DND-41 (cell line): ENCODE results near the gene CARMIL1.
A peak's percentile ranks its signal among the peaks of the same experiment; 100 is the strongest.
"Not testable (repeated sequence)": the region's sequence is repeated elsewhere in the genome, so short reads cannot be mapped to it uniquely, and the experiment has no call there.

ENCODE experiments used
- ATAC-seq: fragments of 200-7000 bp; cut with Tn5 transposase; 3 replicates; pipeline ENCODE4 v1.9.1; 2021; ENCODE audit warnings: low read depth; ENCODE audit not compliant: insufficient read depth
- DNase-seq: peaks from one replicate; pipeline ENCODE4 v3.0.0-alpha.2; 2020
- H2AFZ ChIP-seq: 2 replicates; pipeline ENCODE4 v1.6.0; 2012; ENCODE audit warnings: low read depth, low read length
- H3K27ac ChIP-seq: 2 replicates; pipeline ENCODE4 v1.5.1; 2012; ENCODE audit warnings: low read length, inconsistent platforms
- H3K27me3 ChIP-seq: fragments of 200-600 bp; sonication (generic); 2 replicates; pipeline ENCODE4 v1.6.0; 2012; ENCODE audit warnings: low read length, mild to moderate bottlenecking, inconsistent platforms; ENCODE audit not compliant: insufficient read depth, poor library complexity
- H3K36me3 ChIP-seq: 2 replicates; pipeline ENCODE4 v1.5.1; 2012; ENCODE audit warnings: low read length, inconsistent platforms; ENCODE audit not compliant: insufficient read depth
- H3K4me1 ChIP-seq: 2 replicates; pipeline ENCODE4 v1.5.1; 2012; ENCODE audit warnings: mild to moderate bottlenecking, low read length; ENCODE audit not compliant: insufficient read depth
- H3K4me2 ChIP-seq: 2 replicates; pipeline ENCODE4 v1.6.0; 2012; ENCODE audit warnings: mild to moderate bottlenecking, moderate library complexity, low read length, inconsistent platforms; ENCODE audit not compliant: insufficient read depth
- H3K4me3 ChIP-seq, 2 experiments: fragments of 200-600 bp in 1 of 2; shearing (Covaris generic) in 1 of 2; 2 replicates each; pipeline ENCODE4 v1.5.1; 2012 to 2016; ENCODE audit warnings: inconsistent platforms in 2 of 2, low read length in 2 of 2, mild to moderate bottlenecking in 2 of 2, low read depth in 1 of 2, moderate library complexity in 1 of 2
- H3K79me2 ChIP-seq: 2 replicates; pipeline ENCODE4 v1.6.0; 2012; ENCODE audit warnings: low read length, inconsistent platforms; ENCODE audit not compliant: insufficient read depth
- H3K9ac ChIP-seq: 2 replicates; pipeline ENCODE4 v1.6.0; 2012; ENCODE audit warnings: low read depth, mild to moderate bottlenecking, inconsistent platforms, low read length, moderate library complexity
- H3K9me3 ChIP-seq: 2 replicates; pipeline ENCODE4 v1.5.1; 2012; ENCODE audit warnings: low read length, moderate library complexity, mild to moderate bottlenecking, inconsistent platforms; ENCODE audit not compliant: insufficient read depth, severe bottlenecking
- H4K20me1 ChIP-seq: 2 replicates; pipeline ENCODE4 v1.6.0; 2012; ENCODE audit warnings: low read length; ENCODE audit not compliant: insufficient read depth
- EZH2 ChIP-seq: IDR thresholded peaks from 3 replicates; pipeline ENCODE4 v1.6.1; 2012; ENCODE audit warnings: borderline replicate concordance, low read depth, mild to moderate bottlenecking, moderate library complexity, low read length, inconsistent platforms; ENCODE audit not compliant: severe bottlenecking
- TF ChIP-seq, protein P1 (sequence below): IDR thresholded peaks from 2 replicates; pipeline ENCODE4 v1.5.1; 2012; ENCODE audit warnings: borderline replicate concordance, low read length, moderate library complexity, mild to moderate bottlenecking; ENCODE audit not compliant: poor library complexity, severe bottlenecking; ENCODE audit errors: extremely low read depth

CARMIL1 gene

GRCh38 chr6:25582101-25582500, 302.9 kb downstream of the CARMIL1 start:
- H3K9me3 ChIP-seq, result no peaks in the 10 kb centered on the region
- H3K36me3 ChIP-seq, result no peaks in the 10 kb centered on the region
- peaks cover 19% of the 10 kb centered on the region for H3K4me1 ChIP-seq
- no peak overlapping the region for H3K4me2 ChIP-seq
- H3K27ac ChIP-seq, result no peak overlapping the region
- no peaks in the 10 kb centered on the region for H4K20me1 ChIP-seq
- DNase-seq (no peak), ATAC-seq (no peak)
- no peak overlapping the region for H2AFZ ChIP-seq
- no peaks in the 10 kb centered on the region for H3K79me2 ChIP-seq
- no peak for TF ChIP-seq EZH2
- TF ChIP-seq, protein P1, sequence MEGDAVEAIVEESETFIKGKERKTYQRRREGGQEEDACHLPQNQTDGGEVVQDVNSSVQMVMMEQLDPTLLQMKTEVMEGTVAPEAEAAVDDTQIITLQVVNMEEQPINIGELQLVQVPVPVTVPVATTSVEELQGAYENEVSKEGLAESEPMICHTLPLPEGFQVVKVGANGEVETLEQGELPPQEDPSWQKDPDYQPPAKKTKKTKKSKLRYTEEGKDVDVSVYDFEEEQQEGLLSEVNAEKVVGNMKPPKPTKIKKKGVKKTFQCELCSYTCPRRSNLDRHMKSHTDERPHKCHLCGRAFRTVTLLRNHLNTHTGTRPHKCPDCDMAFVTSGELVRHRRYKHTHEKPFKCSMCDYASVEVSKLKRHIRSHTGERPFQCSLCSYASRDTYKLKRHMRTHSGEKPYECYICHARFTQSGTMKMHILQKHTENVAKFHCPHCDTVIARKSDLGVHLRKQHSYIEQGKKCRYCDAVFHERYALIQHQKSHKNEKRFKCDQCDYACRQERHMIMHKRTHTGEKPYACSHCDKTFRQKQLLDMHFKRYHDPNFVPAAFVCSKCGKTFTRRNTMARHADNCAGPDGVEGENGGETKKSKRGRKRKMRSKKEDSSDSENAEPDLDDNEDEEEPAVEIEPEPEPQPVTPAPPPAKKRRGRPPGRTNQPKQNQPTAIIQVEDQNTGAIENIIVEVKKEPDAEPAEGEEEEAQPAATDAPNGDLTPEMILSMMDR, result no peak
- H3K27me3 ChIP-seq, result no peaks in the 10 kb centered on the region
- H3K9ac ChIP-seq, result no peak overlapping the region
- no peak overlapping the region for H3K4me3 ChIP-seq

GRCh38 chr6:25583099-25583498, 303.9 kb downstream of the CARMIL1 start:
- Histone ChIP-seq H3K9me3 (no peaks in the 10 kb centered on the region), H3K27me3 (no peaks in the 10 kb centered on the region), H3K36me3 (no peaks in the 10 kb centered on the region), H3K4me3 (no peak overlapping the region), H3K4me1 (peaks cover 19% of the 10 kb centered on the region), H3K79me2 (no peaks in the 10 kb centered on the region), H4K20me1 (no peaks in the 10 kb centered on the region), H3K27ac (no peak overlapping the region), H3K9ac (no peak overlapping the region), H2AFZ (no peak overlapping the region), H3K4me2 (no peak overlapping the region)
- peak; percentile 78 for ATAC-seq
- peak; percentile 31 for DNase-seq
- TF ChIP-seq, protein P1, result no peak
- TF ChIP-seq EZH2, result no peak

DNA sequence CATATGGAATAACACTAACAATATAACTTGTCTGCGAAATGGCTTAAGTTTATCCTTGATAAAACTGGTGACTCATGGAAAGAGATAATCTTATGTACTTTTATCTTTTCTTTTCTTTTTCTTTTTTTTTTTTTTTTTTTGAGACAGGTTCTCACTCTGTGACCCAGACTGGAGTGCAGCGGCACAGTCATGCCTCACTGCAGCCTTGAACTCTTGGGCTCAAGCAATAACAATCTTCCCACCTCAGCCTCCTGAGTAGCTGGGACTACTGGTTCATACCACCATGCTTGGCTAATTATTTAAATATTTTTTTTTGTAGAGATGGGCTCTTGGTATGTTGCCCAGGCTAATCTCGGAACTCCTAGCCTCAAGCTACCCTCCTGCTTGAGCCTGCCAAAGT, 304.7 kb downstream of the CARMIL1 start:
- H3K9me3 ChIP-seq, result no peaks in the 10 kb centered on the region
- peaks cover 19% of the 10 kb centered on the region for H3K4me1 ChIP-seq
- no peak overlapping the region for H2AFZ ChIP-seq
- DNase-seq (no peak), ATAC-seq (no peak)
- no peak overlapping the region for H3K4me3 ChIP-seq
- no peak overlapping the region for H3K27ac ChIP-seq
- H4K20me1 ChIP-seq, result no peaks in the 10 kb centered on the region
- no peak overlapping the region for H3K9ac ChIP-seq
- TF ChIP-seq EZH2, result no peak
- TF ChIP-seq, protein P1, result no peak
- H3K27me3 ChIP-seq, result no peaks in the 10 kb centered on the region
- H3K4me2 ChIP-seq, result no peak overlapping the region
- no peaks in the 10 kb centered on the region for H3K36me3 ChIP-seq
- no peaks in the 10 kb centered on the region for H3K79me2 ChIP-seq

GRCh38 chr6:25585225-25585624, 306.1 kb downstream of the CARMIL1 start:
- no peaks in the 10 kb centered on the region for H4K20me1 ChIP-seq
- no peak overlapping the region for H2AFZ ChIP-seq
- H3K27me3 ChIP-seq, result peaks cover 4% of the 10 kb centered on the region
- H3K27ac ChIP-seq, result no peak overlapping the region
- TF ChIP-seq EZH2, result no peak
- TF ChIP-seq, protein P1, result no peak
- no peak for DNase-seq
- no peaks in the 10 kb centered on the region for H3K9me3 ChIP-seq
- H3K9ac ChIP-seq, result no peak overlapping the region
- H3K79me2 ChIP-seq, result no peaks in the 10 kb centered on the region
- no peak for ATAC-seq
- H3K4me3 ChIP-seq, result no peak overlapping the region
- no peak overlapping the region for H3K4me2 ChIP-seq
- H3K36me3 ChIP-seq, result no peaks in the 10 kb centered on the region
- peaks cover 10% of the 10 kb centered on the region for H3K4me1 ChIP-seq

DNA sequence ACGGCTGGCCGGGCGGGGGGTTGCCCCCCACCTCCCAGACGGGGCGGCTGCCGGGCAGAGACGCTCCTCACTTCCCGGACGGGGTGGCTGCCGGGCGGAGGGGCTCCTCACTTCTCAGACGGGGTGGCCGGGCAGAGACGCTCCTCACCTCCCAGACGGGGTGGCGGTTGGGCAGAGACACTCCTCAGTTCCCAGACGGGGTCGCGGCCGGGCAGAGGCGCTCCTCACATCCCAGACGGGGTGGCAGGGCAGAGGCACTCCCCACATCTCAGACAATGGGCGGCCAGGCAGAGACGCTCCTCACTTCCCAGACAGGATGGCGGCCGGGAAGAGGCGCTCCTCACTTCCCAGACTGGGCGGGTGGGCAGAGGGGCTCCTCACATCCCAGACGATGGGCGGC, 306.9 kb downstream of the CARMIL1 start:
- not testable (repeated sequence) for H3K36me3 ChIP-seq

More for the DNA sequence above, 306.9 kb downstream of the CARMIL1 start:
- not testable (repeated sequence) for H4K20me1 ChIP-seq, H3K79me2 ChIP-seq, ATAC-seq, H3K27ac ChIP-seq, H3K4me1 ChIP-seq, H2AFZ ChIP-seq, H3K4me3 ChIP-seq, DNase-seq, H3K9me3 ChIP-seq, H3K27me3 ChIP-seq, H3K9ac ChIP-seq, H3K4me2 ChIP-seq
